NCI-H69 (cell line): Measurements from ENCODE around the gene HK1.
A peak's percentile ranks its signal among the peaks of the same experiment; 100 is the strongest.
"Not testable (repeated sequence)": the region's sequence is repeated elsewhere in the genome, so short reads cannot be mapped to it uniquely, and the experiment has no call there.

Experiments
- DNase-seq: peaks from one replicate; lab custom pipeline; 2025; lab: John Stamatoyannopoulos, UW

HK1 gene

GRCh38 chr10:69327463-69328379, 49.4 kb downstream of the HK1 start:
- no peak for DNase-seq

- DNase-seq = no peak
Measured at GRCh38 chr10:69328380-69328735, 50.1 kb downstream of the HK1 start.

- DNase-seq = not testable (repeated sequence)
Measured at GRCh38 chr10:69328888-69329287, 50.6 kb downstream of the HK1 start.

GRCh38 chr10:69329721-69330178, 51.5 kb downstream of the HK1 start:
- no peak for DNase-seq

GRCh38 chr10:69331161-69331560, 52.9 kb downstream of the HK1 start:
- no peak for DNase-seq

GRCh38 chr10:69332278-69333010, 54.1 kb downstream of the HK1 start:
- DNase-seq = peak; percentile 22

GRCh38 chr10:69333205-69333604, 54.9 kb downstream of the HK1 start:
- no peak for DNase-seq

GRCh38 chr10:69333865-69334301, 55.6 kb downstream of the HK1 start:
- DNase-seq = not testable (repeated sequence)

- no peak for DNase-seq
Measured at GRCh38 chr10:69334302-69335062, 56.2 kb downstream of the HK1 start.

- DNase-seq = no peak
Measured at GRCh38 chr10:69335063-69335587, 56.8 kb downstream of the HK1 start.

- no peak for DNase-seq
Measured at GRCh38 chr10:69335613-69336012, 57.3 kb downstream of the HK1 start.

- DNase-seq = no peak
Measured at GRCh38 chr10:69336952-69337295, 58.6 kb downstream of the HK1 start.

GRCh38 chr10:69337296-69338132, 59.2 kb downstream of the HK1 start:
- peak; percentile 90 for DNase-seq

GRCh38 chr10:69338133-69338456, 59.8 kb downstream of the HK1 start:
- DNase-seq = no peak

- peak; percentile 28 for DNase-seq
Measured at GRCh38 chr10:69338547-69339450, 60.5 kb downstream of the HK1 start.

- DNase-seq = no peak
Measured at GRCh38 chr10:69340695-69341094, 62.4 kb downstream of the HK1 start.

- DNase-seq = no peak
Measured at GRCh38 chr10:69343905-69344304, 65.6 kb downstream of the HK1 start.

- peak; percentile 69 for DNase-seq
Measured at GRCh38 chr10:69344591-69345252, 66.4 kb downstream of the HK1 start.

GRCh38 chr10:69345402-69345801, 67.1 kb downstream of the HK1 start:
- DNase-seq = peak; percentile 89
